Neural cell (in vitro differentiated cells): ENCODE measurements around the gene FSD1L. TPM values are rescaled to one million over a fixed set of nuclear protein-coding genes. Genes with fewer than 3 reads are reported as not detected.

Source experiments
- H2AFZ ChIP-seq: fragments of 200-600, 300-800 bp; sonication (generic), shearing (Covaris generic); 2 replicates; pipeline ENCODE4 v1.6.0; 2014; ENCODE audit warnings: low read depth, mild to moderate bottlenecking, antibody characterized with exemption, low read length, moderate library complexity
- H3F3A ChIP-seq: fragments of 200-600 bp; shearing (Covaris generic); 2 replicates; pipeline ENCODE4 v1.6.1; 2016; ENCODE audit warnings: mild to moderate bottlenecking, moderate library complexity, mixed read lengths, antibody characterized with exemption, low read length; ENCODE audit not compliant: insufficient read depth, poor library complexity, severe bottlenecking
- H3K27ac ChIP-seq: fragments of 200-600, 300-800 bp; sonication (generic), shearing (Covaris generic); 2 replicates; pipeline ENCODE4 v1.5.1; 2014; ENCODE audit warnings: mild to moderate bottlenecking, low read length, moderate library complexity
- H3K27me3 ChIP-seq: fragments of 300-800, 200-600 bp; sonication (generic), shearing (Covaris generic); 2 replicates; pipeline ENCODE4 v1.6.0; 2014; ENCODE audit warnings: mild to moderate bottlenecking, low read depth, low read length, moderate library complexity; ENCODE audit not compliant: insufficient read depth
- H3K36me3 ChIP-seq: fragments of 300-800, 200-600 bp; sonication (generic), shearing (Covaris generic); 2 replicates; pipeline ENCODE4 v1.5.1; 2014; ENCODE audit warnings: mild to moderate bottlenecking, antibody characterized with exemption, low read length, moderate library complexity; ENCODE audit not compliant: insufficient read depth
- H3K4me2 ChIP-seq: fragments of 300-800, 200-600 bp; sonication (generic), shearing (Covaris generic); 2 replicates; pipeline ENCODE4 v1.6.0; 2014; ENCODE audit warnings: mild to moderate bottlenecking, low read length
- H3K4me3 ChIP-seq: fragments of 300-800, 200-600 bp; sonication (generic), shearing (Covaris generic); 2 replicates; pipeline ENCODE4 v1.5.1; 2014; ENCODE audit warnings: mild to moderate bottlenecking, low read length, moderate library complexity
- H3K79me2 ChIP-seq: fragments of 200-600 bp; shearing (Covaris generic); replicated peaks from 2 replicates; pipeline ENCODE4 v1.6.0; 2014; ENCODE audit warnings: mild to moderate bottlenecking, low read length, moderate library complexity; ENCODE audit not compliant: insufficient read depth
- H3K9ac ChIP-seq: fragments of 300-800, 200-600 bp; sonication (generic), shearing (Covaris generic); 2 replicates; pipeline ENCODE4 v1.6.1; 2016; ENCODE audit warnings: mild to moderate bottlenecking, low read length, mixed read lengths
- H3K9me2 ChIP-seq: fragments of 200-600 bp; shearing (Covaris generic); 2 replicates; pipeline ENCODE4 v1.6.1; 2016; ENCODE audit warnings: mild to moderate bottlenecking, low read length, mixed read lengths; ENCODE audit not compliant: insufficient read depth
- H3K9me3 ChIP-seq: fragments of 200-600, 300-800 bp; sonication (generic), shearing (Covaris generic); 2 replicates; pipeline ENCODE4 v1.6.1; 2016; ENCODE audit warnings: mild to moderate bottlenecking, mixed run types, low read length, moderate library complexity, mixed read lengths
- H4K20me1 ChIP-seq: fragments of 200-600 bp; shearing (Covaris generic); 2 replicates; pipeline ENCODE4 v1.6.1; 2016; ENCODE audit warnings: mild to moderate bottlenecking, mixed run types; ENCODE audit not compliant: insufficient read depth
- CTCF ChIP-seq: fragments of 450-650 bp; IDR thresholded peaks from 2 replicates; pipeline ENCODE4 v1.5.1; 2014; ENCODE audit warnings: antibody characterized with exemption, mild to moderate bottlenecking, moderate library complexity; ENCODE audit not compliant: poor library complexity, severe bottlenecking
- EP300 ChIP-seq: fragments of 450-650 bp; conservative IDR thresholded peaks from 2 replicates; pipeline ENCODE4 v1.6.1; 2014; ENCODE audit warnings: antibody characterized with exemption, mild to moderate bottlenecking, moderate library complexity; ENCODE audit not compliant: poor library complexity, severe bottlenecking
- EZH2 ChIP-seq: fragments of 200-600, 300-800 bp; shearing (Covaris generic), sonication (generic); IDR thresholded peaks from 2 replicates; pipeline ENCODE4 v1.6.1; 2014; ENCODE audit warnings: antibody characterized with exemption, low read length, borderline replicate concordance, mild to moderate bottlenecking; ENCODE audit not compliant: insufficient read depth, poor library complexity, severe bottlenecking
- MXI1 ChIP-seq: fragments of 450-650 bp; conservative IDR thresholded peaks from 2 replicates; pipeline ENCODE4 v1.6.1; 2014; ENCODE audit warnings: antibody characterized with exemption, mild to moderate bottlenecking; ENCODE audit not compliant: poor library complexity, severe bottlenecking
- POLR2AphosphoS5 ChIP-seq: IDR thresholded peaks from 2 replicates; pipeline ENCODE4 v1.6.1; 2012
- RAD21 ChIP-seq: fragments of 450-650 bp; conservative IDR thresholded peaks from 2 replicates; pipeline ENCODE4 v1.6.1; 2014; ENCODE audit warnings: antibody characterized with exemption, mild to moderate bottlenecking, moderate library complexity
- SMC3 ChIP-seq: fragments of 450-650 bp; conservative IDR thresholded peaks from 2 replicates; pipeline ENCODE4 v1.6.1; 2014; ENCODE audit warnings: antibody characterized with exemption, mild to moderate bottlenecking, moderate library complexity; ENCODE audit not compliant: poor library complexity
- TAF1 ChIP-seq: IDR thresholded peaks from 2 replicates; pipeline ENCODE4 v1.6.1; 2012; ENCODE audit warnings: low read depth
- polyA plus RNA-seq: library from polyadenylated mRNA; depleted of rRNA; stranded (reverse); fragments of >200 nt; gene quantifications from 2 replicates; pipeline ENCODE4 v1.2.3, GENCODE V29; 2014
- TF ChIP-seq, protein P1 (sequence below): IDR thresholded peaks from 2 replicates; pipeline ENCODE4 v1.6.1; 2012; ENCODE audit warnings: borderline replicate concordance

FSD1L gene
- polyA plus RNA-seq, 1 donor from 2014 or later, result 42.8 TPM

GRCh38 chr9:105503881-105504280, 56.0 kb downstream of the FSD1L start:
- Histone ChIP-seq H3K4me3 (no peak overlapping the region), H2AFZ (no peak overlapping the region), H4K20me1 (no peaks in the 10 kb centered on the region), H3K9ac (no peak overlapping the region), H3K9me3 (no peaks in the 10 kb centered on the region), H3K36me3 (peaks cover 8% of the 10 kb centered on the region), H3K27me3 (no peaks in the 10 kb centered on the region), H3K27ac (no peak overlapping the region), H3K9me2 (no peaks in the 10 kb centered on the region), H3K79me2 (peaks cover 5% of the 10 kb centered on the region), H3F3A (no peaks in the 10 kb centered on the region), H3K4me2 (no peak overlapping the region)
- TF ChIP-seq EZH2 (no peak), CTCF (no peak), EP300 (no peak), SMC3 (no peak), TAF1 (no peak), RAD21 (no peak), POLR2AphosphoS5 (no peak), MXI1 (no peak)
- TF ChIP-seq, protein P1, sequence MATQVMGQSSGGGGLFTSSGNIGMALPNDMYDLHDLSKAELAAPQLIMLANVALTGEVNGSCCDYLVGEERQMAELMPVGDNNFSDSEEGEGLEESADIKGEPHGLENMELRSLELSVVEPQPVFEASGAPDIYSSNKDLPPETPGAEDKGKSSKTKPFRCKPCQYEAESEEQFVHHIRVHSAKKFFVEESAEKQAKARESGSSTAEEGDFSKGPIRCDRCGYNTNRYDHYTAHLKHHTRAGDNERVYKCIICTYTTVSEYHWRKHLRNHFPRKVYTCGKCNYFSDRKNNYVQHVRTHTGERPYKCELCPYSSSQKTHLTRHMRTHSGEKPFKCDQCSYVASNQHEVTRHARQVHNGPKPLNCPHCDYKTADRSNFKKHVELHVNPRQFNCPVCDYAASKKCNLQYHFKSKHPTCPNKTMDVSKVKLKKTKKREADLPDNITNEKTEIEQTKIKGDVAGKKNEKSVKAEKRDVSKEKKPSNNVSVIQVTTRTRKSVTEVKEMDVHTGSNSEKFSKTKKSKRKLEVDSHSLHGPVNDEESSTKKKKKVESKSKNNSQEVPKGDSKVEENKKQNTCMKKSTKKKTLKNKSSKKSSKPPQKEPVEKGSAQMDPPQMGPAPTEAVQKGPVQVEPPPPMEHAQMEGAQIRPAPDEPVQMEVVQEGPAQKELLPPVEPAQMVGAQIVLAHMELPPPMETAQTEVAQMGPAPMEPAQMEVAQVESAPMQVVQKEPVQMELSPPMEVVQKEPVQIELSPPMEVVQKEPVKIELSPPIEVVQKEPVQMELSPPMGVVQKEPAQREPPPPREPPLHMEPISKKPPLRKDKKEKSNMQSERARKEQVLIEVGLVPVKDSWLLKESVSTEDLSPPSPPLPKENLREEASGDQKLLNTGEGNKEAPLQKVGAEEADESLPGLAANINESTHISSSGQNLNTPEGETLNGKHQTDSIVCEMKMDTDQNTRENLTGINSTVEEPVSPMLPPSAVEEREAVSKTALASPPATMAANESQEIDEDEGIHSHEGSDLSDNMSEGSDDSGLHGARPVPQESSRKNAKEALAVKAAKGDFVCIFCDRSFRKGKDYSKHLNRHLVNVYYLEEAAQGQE, result no peak

GRCh38 chr9:105507096-105507790, 59.4 kb downstream of the FSD1L start:
- Histone ChIP-seq H3K9ac (no peak overlapping the region), H3K79me2 (no peaks in the 10 kb centered on the region), H3K36me3 (peaks cover 4% of the 10 kb centered on the region), H3K4me3 (no peak overlapping the region), H3K27ac (no peak overlapping the region), H2AFZ (no peak overlapping the region), H3K4me2 (no peak overlapping the region), H4K20me1 (no peaks in the 10 kb centered on the region), H3K27me3 (no peaks in the 10 kb centered on the region), H3F3A (no peaks in the 10 kb centered on the region), H3K9me3 (no peaks in the 10 kb centered on the region), H3K9me2 (no peaks in the 10 kb centered on the region)
- TF ChIP-seq EP300, result no peak
- no peak for TF ChIP-seq EZH2
- TF ChIP-seq, protein P1, result no peak
